SK-N-SH treated with all-trans-retinoic acid at 6 μM for 48 hours (cell line): ENCODE results near the gene MKRN2.

Source experiments
- ATAC-seq: fragments of 200-7000 bp; cut with Tn5 transposase; 3 replicates; pipeline ENCODE4 v1.9.1; 2020; ENCODE audit warnings: mild to moderate bottlenecking, moderate library complexity
- ESRRG ChIP-seq: fragments of 250-450 bp; sonication (Bioruptor Pico); IDR thresholded peaks from 2 replicates; pipeline ENCODE4 v1.6.1; 2021; ENCODE audit warnings: mild to moderate bottlenecking
- GLIS3 ChIP-seq: fragments of 250-450 bp; sonication (Bioruptor Pico); IDR thresholded peaks from 2 replicates; pipeline ENCODE4 v1.5.0; 2020; ENCODE audit warnings: mild to moderate bottlenecking, moderate library complexity
- ISL1 ChIP-seq: fragments of 250-450 bp; sonication (Bioruptor Pico); IDR thresholded peaks from 2 replicates; pipeline ENCODE4 v2.1.2; 2022; ENCODE audit warnings: mild to moderate bottlenecking, moderate library complexity
- OSR1 ChIP-seq: fragments of 250-450 bp; sonication (Bioruptor Pico); IDR thresholded peaks from 2 replicates; pipeline ENCODE4 v1.8.0; 2022; ENCODE audit warnings: moderate library complexity, mild to moderate bottlenecking, inconsistent platforms
- PATZ1 ChIP-seq: fragments of 250-450 bp; sonication (Bioruptor Pico); IDR thresholded peaks from 2 replicates; pipeline ENCODE4 v1.8.0; 2020; ENCODE audit warnings: mild to moderate bottlenecking, moderate library complexity, borderline replicate concordance
- POU6F1 ChIP-seq: fragments of 250-450 bp; sonication (Bioruptor Pico); IDR thresholded peaks from 2 replicates; pipeline ENCODE4 v1.8.0; 2021; ENCODE audit warnings: low read depth, mild to moderate bottlenecking, moderate library complexity, borderline replicate concordance
- RARB ChIP-seq: fragments of 250-450 bp; sonication (Bioruptor Pico); IDR thresholded peaks from 2 replicates; pipeline ENCODE4 v1.8.0; 2021; ENCODE audit warnings: mild to moderate bottlenecking, moderate library complexity
- TCF4 ChIP-seq: fragments of 250-450 bp; sonication (Bioruptor Pico); IDR thresholded peaks from 2 replicates; pipeline ENCODE4 v1.8.0; 2021; ENCODE audit warnings: mild to moderate bottlenecking, moderate library complexity, borderline replicate concordance
- TSHZ2 ChIP-seq: fragments of 250-450 bp; sonication (Bioruptor Pico); IDR thresholded peaks from 2 replicates; pipeline ENCODE4 v1.5.0; 2020; ENCODE audit warnings: mild to moderate bottlenecking, moderate library complexity
- ZFP3 ChIP-seq: fragments of 250-450 bp; sonication (Bioruptor Pico); IDR thresholded peaks from 2 replicates; pipeline ENCODE4 v1.5.0; 2020; ENCODE audit warnings: mild to moderate bottlenecking, moderate library complexity
- ZFP30 ChIP-seq: fragments of 450-650 bp; formaldehyde crosslinking; IDR thresholded peaks from 2 replicates; pipeline ENCODE4 v1.5.0; 2022; ENCODE audit warnings: mild to moderate bottlenecking, moderate library complexity
- ZNF565 ChIP-seq: fragments of 450-650 bp; formaldehyde crosslinking; conservative IDR thresholded peaks from 2 replicates; pipeline ENCODE4 v1.5.0; 2020; ENCODE audit warnings: low read depth, mild to moderate bottlenecking, moderate library complexity
- ZNF70 ChIP-seq: fragments of 450-650 bp; formaldehyde crosslinking; IDR thresholded peaks from 2 replicates; pipeline ENCODE4 v1.5.0; 2020; ENCODE audit warnings: mild to moderate bottlenecking, moderate library complexity
- ZNF8 ChIP-seq: fragments of 450-650 bp; formaldehyde crosslinking; IDR thresholded peaks from 2 replicates; pipeline ENCODE4 v1.5.0; 2020; ENCODE audit warnings: mild to moderate bottlenecking, moderate library complexity

The MKRN2 gene

GRCh38 chr3:12633108-12633507, 76.2 kb downstream of the MKRN2 start:
- TF ChIP-seq ZNF70 (CRISPR knock-in tag), result no peak
- no peak for TF ChIP-seq ZFP30 (CRISPR knock-in tag)
- TF ChIP-seq ZFP3 (CRISPR knock-in tag), result no peak
- TF ChIP-seq OSR1 (CRISPR knock-in tag), result no peak
- TF ChIP-seq ISL1, result no peak
- no peak for TF ChIP-seq ZNF565 (CRISPR knock-in tag)
- TF ChIP-seq TSHZ2 (CRISPR knock-in tag), result no peak
- TF ChIP-seq GLIS3, result no peak
- TF ChIP-seq PATZ1 (CRISPR knock-in tag), result no peak
- TF ChIP-seq ESRRG, result no peak
- no peak for TF ChIP-seq POU6F1 (CRISPR knock-in tag)
- TF ChIP-seq TCF4, result no peak
- TF ChIP-seq RARB, result no peak
- TF ChIP-seq ZNF8 (CRISPR knock-in tag), result no peak
- no peak for ATAC-seq
